K562 (cell line): ENCODE measurements around the gene TPO. TPM values are rescaled to one million over a fixed set of nuclear protein-coding genes. Genes with fewer than 3 reads are reported as not detected.

ENCODE experiments used
- ATAC-seq: fragments of 200-7000 bp; cut with Tn5 transposase; 3 replicates; pipeline ENCODE4 v1.9.1; 2020; ENCODE audit warnings: moderate library complexity
- BruUV-seq: library from RNA; stranded (reverse); fragments of 400-500 nt; replicated peaks from 2 replicates; lab custom pipeline; 2021; lab: Mats Ljungman, UMichigan
- CTCF ChIA-PET: fragments of 300-600 bp; formaldehyde crosslinking; extraction: SDS; loops from one replicate; lab custom pipeline; 2021; ENCODE audit warnings: low intra/inter-chr PET ratio; lab: Yijun Ruan, JAX
- POLR2A ChIA-PET: fragments of 300-600, 350-650 bp; sonication (Branson Sonifier 250); formaldehyde crosslinking; extraction: SDS; loops from one replicate; lab custom pipeline; 2021; ENCODE audit warnings: antibody characterized with exemption, inconsistent platforms; lab: Yijun Ruan, JAX
- DNase-seq, 4 experiments: peaks; one replicate each; pipeline versions ENCODE4 v3.0.0 to v3.0.0-alpha.2; 2011 to 2018; ENCODE audit warnings: low spot score in 3 of 4, mixed read lengths in 3 of 4; ENCODE audit errors: extremely low read depth in 1 of 4
- FAIRE-seq: peaks from 2 replicates; lab custom pipeline; 2011; peaks lifted over from hg19 to GRCh38; lab: Jason Lieb, UNC
- H2AFZ ChIP-seq: 2 replicates; pipeline ENCODE4 v1.6.0; 2011; ENCODE audit warnings: low read depth, low read length, control low read depth, inconsistent platforms
- H3K27ac ChIP-seq: fragments of 200-600 bp; 3 replicates; pipeline ENCODE4 v1.8.0; 2011; ENCODE audit warnings: low read depth, mild to moderate bottlenecking, control low read depth, inconsistent platforms, low read length, moderate library complexity, mixed read lengths; ENCODE audit errors: extremely low read depth
- H3K27me3 ChIP-seq, 2 experiments: fragments of 300-600 bp in 1 of 2; 2 replicates in 1 of 2; 3 replicates in 1 of 2; pipeline versions ENCODE4 v1.6.0 to v1.8.0; 2011; ENCODE audit warnings: inconsistent platforms in 2 of 2, low read length in 2 of 2, mild to moderate bottlenecking in 1 of 2, mixed read lengths in 1 of 2, moderate library complexity in 1 of 2; ENCODE audit not compliant: control insufficient read depth in 2 of 2, insufficient read depth in 2 of 2
- H3K36me3 ChIP-seq: fragments of 300-600 bp; 3 replicates; pipeline ENCODE4 v1.8.0; 2011; ENCODE audit warnings: mild to moderate bottlenecking, low read length, inconsistent platforms; ENCODE audit not compliant: control insufficient read depth, insufficient read depth
- H3K4me1 ChIP-seq, 2 experiments: fragments of 200-600 bp in 1 of 2; replicated peaks in 1 of 2; 2 replicates in 1 of 2; 3 replicates in 1 of 2; pipeline versions ENCODE4 v1.5.1 to v1.8.0; 2011; ENCODE audit warnings: inconsistent platforms in 2 of 2, low read length in 2 of 2, mild to moderate bottlenecking in 1 of 2, mixed read lengths in 1 of 2, moderate library complexity in 1 of 2; ENCODE audit not compliant: control insufficient read depth in 2 of 2, insufficient read depth in 2 of 2
- H3K4me2 ChIP-seq: 2 replicates; pipeline ENCODE4 v1.6.1; 2011; ENCODE audit warnings: low read length, control low read depth, inconsistent platforms, mixed read lengths; ENCODE audit not compliant: insufficient read depth
- H3K4me3 ChIP-seq: fragments of 200-600 bp; sonication (generic), shearing (Covaris generic); 2 replicates; pipeline ENCODE4 v1.5.1; 2016; ENCODE audit warnings: control low read depth, inconsistent platforms
- H3K79me2 ChIP-seq: fragments of 200-600 bp; 3 replicates; pipeline ENCODE4 v1.8.0; 2011; ENCODE audit warnings: low read length, inconsistent platforms; ENCODE audit not compliant: control insufficient read depth, insufficient read depth
- H3K9ac ChIP-seq, 2 experiments: 2 replicates each; pipeline versions ENCODE4 v1.6.0 to v1.6.1; 2011; ENCODE audit warnings: low read depth in 2 of 2, low read length in 2 of 2, control low read depth in 1 of 2, inconsistent platforms in 1 of 2, mild to moderate bottlenecking in 1 of 2, mixed read lengths in 1 of 2; ENCODE audit not compliant: insufficient read depth in 1 of 2
- H3K9me1 ChIP-seq: one replicate; pipeline ENCODE4 v1.6.0; 2011; ENCODE audit warnings: inconsistent platforms, mild to moderate bottlenecking, low read length, moderate library complexity; ENCODE audit not compliant: control insufficient read depth, insufficient read depth
- H3K9me3 ChIP-seq: replicated peaks from 2 replicates; pipeline ENCODE4 v1.5.1; 2011; ENCODE audit warnings: low read depth, low read length, inconsistent platforms; ENCODE audit not compliant: control insufficient read depth, insufficient read depth
- H4K20me1 ChIP-seq: replicated peaks from 2 replicates; pipeline ENCODE4 v1.6.1; 2011; ENCODE audit warnings: low read length, inconsistent platforms, mixed read lengths; ENCODE audit not compliant: control insufficient read depth, insufficient read depth
- DNMT1 ChIP-seq: fragments of 450-650 bp; IDR thresholded peaks from 2 replicates; pipeline ENCODE4 v1.6.1; 2016; ENCODE audit warnings: antibody characterized with exemption, mild to moderate bottlenecking
- ZNF23 ChIP-seq: fragments of 250-450 bp; sonication (Bioruptor Pico); IDR thresholded peaks from 2 replicates; pipeline ENCODE4 v1.4.0; 2020; ENCODE audit warnings: mild to moderate bottlenecking
- WGBS: fragments of 100-300 bp; shearing (Covaris generic); methylation state at CpG from one replicate; pipeline ENCODE4 v1.1.6; 2016; ENCODE audit warnings: low coverage, mixed read lengths; ENCODE audit not compliant: insufficient coverage; ENCODE audit errors: missing lambda C conversion rate; 5-methylcytosine and 5-hydroxymethylcytosine counted together
- in situ Hi-C: fragments of 300-500 bp; cut with MboI; formaldehyde crosslinking; loops from 4 replicates; pipeline ENCODE4 v1.15.0; 2018; ENCODE audit warnings: inconsistent platforms, mixed read lengths
- intact Hi-C: fragments of 100-400 bp; cut with micrococcal nuclease; formaldehyde crosslinking; loops from 2 replicates; pipeline ENCODE4 v1.14.2; 2022
- polyA plus RNA-seq, 8 experiments: library from polyadenylated mRNA; depleted of rRNA in 4 of 8; stranded (reverse) in 5 of 8; unstranded in 3 of 8; fragments of >200 nt; fragmentation: Nextera tagmentation in 2 of 8; fragmentation: Illumina TruSeq in 1 of 8; extraction: Ambion mirVana in 2 of 8; extraction: Trizol in 1 of 8; gene quantifications; 2 replicates each; pipeline versions ENCODE4 v1.2.1 to v1.2.3, GENCODE V29; 2011 to 2014; ENCODE audit warnings: inconsistent platforms in 1 of 8, missing spikeins in 1 of 8
- total RNA-seq, 7 experiments: library from RNA; depleted of rRNA in 6 of 7; stranded (reverse); fragments of >200 nt in 6 of 7; fragmentation: Illumina TruSeq in 2 of 7; extraction: Trizol in 2 of 7; gene quantifications; 2 replicates each; pipeline versions ENCODE4 v1.2.1 to v1.2.3, GENCODE V29; 2011 to 2021; ENCODE audit warnings: low replicate concordance in 1 of 7
- TF ChIP-seq, protein P1 (sequence below): fragments of 250-450 bp; sonication (Bioruptor Pico); IDR thresholded peaks from 2 replicates; pipeline ENCODE4 v1.8.0; 2021; ENCODE audit warnings: moderate library complexity, mild to moderate bottlenecking, inconsistent platforms
- TF ChIP-seq, protein P2 (sequence below): fragments of 450-650 bp; IDR thresholded peaks from 2 replicates; pipeline ENCODE4 v1.6.1; 2017; ENCODE audit warnings: mild to moderate bottlenecking, moderate library complexity

Gene TPO
- total and polyA plus RNA-seq, 9 of the 15 experiments (the other 6 are each of a cell fraction or from before 2014, with no cell fraction given): not detected

DNA sequence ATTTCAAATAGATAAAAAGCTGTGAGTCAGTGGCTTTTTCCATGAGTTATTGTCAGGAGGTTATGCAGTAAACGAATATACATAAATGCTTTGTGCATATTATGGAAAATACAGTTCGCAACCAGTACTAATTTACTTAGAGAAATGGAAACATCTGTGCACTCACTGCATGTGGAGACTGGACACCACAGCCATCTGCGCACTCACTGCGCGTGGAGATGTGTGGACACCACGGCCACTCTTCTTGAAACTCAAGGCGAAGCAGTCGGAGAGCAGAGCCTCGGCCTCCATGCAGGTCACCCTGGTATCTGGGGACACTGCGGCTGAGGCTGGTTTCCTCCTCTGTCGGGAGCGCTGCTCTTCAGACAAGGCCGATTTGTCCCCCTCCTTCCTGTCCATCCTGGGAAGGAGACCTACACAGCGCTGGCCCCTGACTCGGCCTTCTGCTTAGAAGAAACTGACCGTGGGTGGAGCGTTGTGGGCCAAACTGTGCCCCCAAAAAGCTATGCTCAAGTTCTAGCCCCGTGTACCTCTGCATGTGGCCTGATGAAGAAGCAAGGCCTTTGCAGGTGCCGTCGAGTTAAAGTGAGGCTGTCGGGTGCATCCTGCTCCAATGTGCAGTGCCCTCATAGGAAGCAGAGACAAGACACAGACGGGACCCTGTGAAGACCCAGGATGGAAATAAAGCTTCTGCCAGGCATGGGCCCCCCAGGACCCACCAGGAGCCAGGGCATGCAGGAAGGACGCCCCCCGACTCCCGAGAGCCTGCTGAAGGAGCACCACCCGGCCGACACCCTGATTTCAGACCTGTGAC is 88.0 kb downstream of the TPO start:
- no TSS peak for BruUV-seq
- no peak overlapping the region for H3K9ac ChIP-seq
- no peak overlapping the region for H2AFZ ChIP-seq
- no peaks in the 10 kb centered on the region for H3K9me3 ChIP-seq
- no peak overlapping the region for H3K4me2 ChIP-seq
- no peaks in the 10 kb centered on the region; a peak in 1 of 5 replicates for H3K4me1 ChIP-seq
- H3K9me1 ChIP-seq: no peaks in the 10 kb centered on the region
- H3K27me3 ChIP-seq: peaks cover 3 to 69% of the 10 kb centered on the region in 2 experiments; a peak in 4 of 5 replicates
- intact Hi-C loops (no loop called here), in situ Hi-C loops (no loop called here)
- H3K4me3 ChIP-seq: no peak overlapping the region
- no peak for ATAC-seq
- H3K79me2 ChIP-seq: no peaks in the 10 kb centered on the region
- no peak overlapping the region for H3K27ac ChIP-seq
- TF ChIP-seq, protein P1, sequence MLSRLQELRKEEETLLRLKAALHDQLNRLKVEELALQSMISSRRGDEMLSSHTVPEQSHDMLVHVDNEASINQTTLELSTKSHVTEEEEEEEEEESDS (CRISPR knock-in tag): no peak
- TF ChIP-seq, protein P2, sequence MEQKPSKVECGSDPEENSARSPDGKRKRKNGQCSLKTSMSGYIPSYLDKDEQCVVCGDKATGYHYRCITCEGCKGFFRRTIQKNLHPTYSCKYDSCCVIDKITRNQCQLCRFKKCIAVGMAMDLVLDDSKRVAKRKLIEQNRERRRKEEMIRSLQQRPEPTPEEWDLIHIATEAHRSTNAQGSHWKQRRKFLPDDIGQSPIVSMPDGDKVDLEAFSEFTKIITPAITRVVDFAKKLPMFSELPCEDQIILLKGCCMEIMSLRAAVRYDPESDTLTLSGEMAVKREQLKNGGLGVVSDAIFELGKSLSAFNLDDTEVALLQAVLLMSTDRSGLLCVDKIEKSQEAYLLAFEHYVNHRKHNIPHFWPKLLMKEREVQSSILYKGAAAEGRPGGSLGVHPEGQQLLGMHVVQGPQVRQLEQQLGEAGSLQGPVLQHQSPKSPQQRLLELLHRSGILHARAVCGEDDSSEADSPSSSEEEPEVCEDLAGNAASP: no peak
- TF ChIP-seq ZNF23 (CRISPR knock-in tag): no peak
- no peak for TF ChIP-seq DNMT1
- TF ChIP-seq, all 486 proteins: peak for 0
- CTCF ChIA-PET: no interaction called here
- DNase-seq: no peak
- POLR2A ChIA-PET: interaction anchor here (0.5 kb wide), 1 partner anchor 12 kb away, joined by 3 read pairs; no protein-coding TSS in a partner anchor
- H4K20me1 ChIP-seq: no peaks in the 10 kb centered on the region; the same call in 1 of the 2 replicates
- no peaks in the 10 kb centered on the region for H3K36me3 ChIP-seq
- under 1% methylated on average over 25 of the region's 27 CpGs for WGBS
- no peak for FAIRE-seq
